ENCODE data around the gene ETF1.

The ETF1 gene

DNA sequence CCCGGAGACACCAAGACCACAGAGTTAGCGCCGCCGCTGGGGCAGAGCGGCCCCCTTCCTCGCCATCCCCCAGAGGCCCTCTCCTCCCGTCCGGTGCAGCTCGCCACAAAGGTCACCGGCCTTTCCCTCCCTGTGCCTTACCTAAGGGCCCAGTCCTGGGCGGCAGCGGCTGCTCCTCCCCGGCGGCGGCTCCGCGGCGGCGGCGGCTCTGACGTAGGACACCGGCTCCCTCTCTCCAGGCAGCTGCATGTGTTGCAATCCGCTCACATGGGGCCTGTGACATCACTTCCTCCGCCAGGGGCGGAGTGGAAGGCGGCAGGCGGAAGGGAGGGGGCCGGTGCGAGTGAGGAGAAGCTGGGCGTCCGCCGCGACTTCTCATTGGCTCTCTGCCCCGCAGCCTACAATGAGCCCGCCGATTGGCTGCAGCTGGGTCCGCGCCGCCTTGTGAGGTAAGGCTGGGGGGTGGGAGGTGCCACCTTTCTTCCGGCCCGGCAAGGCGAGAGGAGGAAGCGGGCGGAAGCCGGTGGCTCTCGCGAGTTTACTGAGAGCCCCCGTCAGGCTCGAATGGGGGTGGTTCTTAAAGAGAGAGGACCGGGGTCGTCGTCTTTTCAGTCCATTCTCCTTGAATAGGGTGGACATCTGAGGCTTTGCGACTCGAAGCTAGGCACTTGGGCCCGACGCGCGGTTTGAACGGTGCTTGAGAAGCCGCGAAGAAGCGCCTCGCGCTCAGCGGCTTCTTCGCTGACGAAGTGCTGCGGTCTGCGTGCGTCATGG is at the start of gene ETF1:
Gene ETF1, minus strand, starts transcription at position 281 of the 774 bp plus-strand sequence. CDS start 318 bp downstream, outside the sequence.
- DNase-seq: peak; percentile 92

GRCh38 chr5:138588013-138588788 is 45.2 kb upstream of the ETF1 start:
- DNase-seq: no peak

GRCh38 chr5:138585157-138585556 is 42.1 kb upstream of the ETF1 start:
- no peak for DNase-seq

GRCh38 chr5:138583984-138584637 is 41.1 kb upstream of the ETF1 start:
- no peak for DNase-seq

DNA sequence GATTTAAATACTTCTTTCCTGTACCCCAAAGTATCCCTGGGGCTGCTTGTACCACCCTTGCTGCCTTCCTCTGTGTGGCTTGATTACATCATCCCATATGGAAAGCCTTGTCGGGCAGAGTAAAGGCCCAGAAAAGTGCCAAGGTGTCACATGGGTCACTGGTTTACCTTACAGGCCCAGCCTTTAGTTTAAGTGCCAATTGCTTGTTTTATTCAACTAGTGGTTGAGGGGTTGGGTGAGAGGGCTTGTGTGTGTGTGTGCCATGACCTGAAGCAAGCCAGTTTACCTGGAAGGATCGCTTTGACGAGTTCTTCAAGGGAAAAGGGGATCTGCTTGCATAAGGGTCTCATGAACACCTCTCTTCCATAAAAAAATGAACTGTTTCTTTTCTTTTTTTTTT is 39.9 kb upstream of the ETF1 start:
- no peak for DNase-seq

DNA sequence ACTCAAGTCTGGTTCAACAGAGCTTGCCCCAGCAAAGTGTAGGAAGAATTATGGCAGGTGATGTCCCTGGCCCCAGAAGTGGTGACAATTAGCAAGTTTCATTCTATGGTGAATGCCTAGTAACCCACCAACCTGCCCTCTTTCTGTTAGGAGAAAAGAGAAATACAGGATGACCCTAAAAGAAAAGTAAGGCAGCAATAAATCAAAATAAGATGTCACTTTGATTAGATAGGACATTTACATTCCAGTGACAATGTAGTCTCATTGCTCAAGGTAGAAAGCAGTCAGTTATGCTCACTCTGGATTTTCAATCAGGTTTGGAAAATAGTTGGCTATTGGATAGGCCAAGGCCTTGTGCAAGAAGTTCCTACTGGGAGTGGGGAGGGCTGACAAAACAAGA is 37.7 kb upstream of the ETF1 start:
- no peak for DNase-seq

DNA sequence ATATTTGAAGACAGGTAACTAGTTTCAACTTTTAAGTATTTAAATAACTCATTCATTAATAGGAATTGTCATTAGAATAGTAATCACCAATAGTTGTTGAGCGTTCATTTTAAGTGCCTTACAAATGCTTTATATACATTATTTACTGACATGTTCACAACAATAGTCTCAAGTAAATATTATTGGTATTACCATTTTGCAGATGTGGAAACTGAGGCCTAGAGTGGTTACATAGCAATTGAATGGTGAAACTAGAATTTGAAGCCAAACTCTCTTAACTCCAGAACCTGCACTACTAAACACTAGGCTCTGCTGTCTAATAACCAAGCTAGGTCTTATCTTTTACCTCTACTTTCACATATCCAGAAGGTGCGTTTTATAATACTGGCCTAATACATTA is 37.0 kb upstream of the ETF1 start:
- no peak for DNase-seq

DNA sequence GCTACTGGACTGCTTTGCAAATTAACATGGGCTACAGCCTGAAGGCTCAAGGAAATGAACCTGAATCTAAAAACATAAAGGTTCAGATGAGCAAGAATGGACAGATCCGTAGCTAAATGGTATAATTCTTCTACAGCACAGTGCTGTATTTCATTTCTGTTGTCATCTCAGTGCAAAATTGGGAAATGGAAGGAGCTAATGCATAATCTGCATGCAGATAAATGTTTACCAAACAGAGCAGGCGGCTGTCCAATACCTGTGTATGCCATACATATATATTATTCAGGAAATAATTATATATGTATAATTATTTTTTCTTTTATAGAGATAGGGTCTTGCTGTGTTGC is 36.5 kb upstream of the ETF1 start:
- no peak for DNase-seq

DNA sequence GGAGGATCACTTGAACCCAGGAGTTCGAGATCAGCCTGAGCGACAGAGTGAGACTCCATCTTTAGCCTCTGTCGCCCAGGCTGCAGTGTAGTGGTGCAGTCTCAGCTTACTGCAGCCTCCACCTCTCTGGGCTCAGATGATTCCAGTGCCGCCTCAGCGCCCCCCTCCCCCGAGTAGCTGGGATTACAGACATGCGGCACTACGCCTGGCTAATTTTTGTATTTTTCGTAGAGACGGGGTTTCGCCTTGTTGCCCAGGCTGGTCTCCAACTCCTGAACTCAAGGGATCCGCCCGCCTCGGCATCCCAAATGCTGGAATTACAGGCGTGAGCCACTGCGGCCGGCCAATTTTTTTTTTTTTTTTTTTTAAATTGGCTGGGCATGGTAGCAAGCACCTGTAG is 34.4 kb upstream of the ETF1 start:
- no peak for DNase-seq

DNA sequence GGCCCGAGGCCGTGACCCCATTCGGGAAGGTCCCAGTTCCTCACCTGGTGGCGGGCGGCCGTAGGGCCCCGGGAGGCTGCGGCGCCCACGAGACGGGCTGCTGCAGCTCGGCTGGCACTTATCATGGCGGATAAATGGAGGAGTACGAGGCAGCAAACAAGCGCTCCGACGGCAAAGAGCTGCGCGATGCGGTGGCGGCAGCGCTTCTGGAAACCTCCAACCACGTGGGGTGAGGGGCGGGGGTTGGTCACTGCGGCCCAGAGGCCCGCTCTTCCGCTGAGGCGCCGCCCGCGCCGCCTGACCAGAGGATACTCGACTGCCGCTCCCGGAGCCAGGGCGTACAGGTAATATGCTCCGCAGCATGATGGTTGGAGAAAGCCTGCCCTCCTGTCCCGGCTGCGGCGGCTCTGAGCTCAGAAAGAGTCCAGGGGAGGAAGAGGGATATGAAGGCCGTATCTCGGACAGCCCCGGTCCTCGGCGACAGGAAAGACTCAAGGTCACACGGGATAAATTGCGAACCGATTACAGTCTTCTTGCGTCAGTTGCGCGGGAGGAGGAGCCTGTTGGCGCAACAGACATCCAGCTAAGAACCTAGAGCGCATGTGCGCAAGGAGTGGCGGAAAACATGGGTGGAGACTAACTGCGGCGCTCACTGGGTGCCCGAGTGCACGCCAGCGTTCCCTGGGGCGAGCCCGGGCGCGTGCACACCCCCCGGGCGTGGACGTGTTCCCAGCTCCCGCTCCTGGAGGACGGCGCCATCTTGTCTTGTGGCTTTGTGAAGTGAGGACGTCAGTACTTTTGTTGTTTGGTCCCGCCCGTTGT is 32.4 kb upstream of the ETF1 start, which contains the start of gene HSPA9:
Gene HSPA9, minus strand, starts transcription at position 208 of the 822 bp plus-strand sequence. Its CDS starts 83 bp downstream, at position 125.
- peak; percentile 94 for DNase-seq

GRCh38 chr5:138574744-138575193 is 31.7 kb upstream of the ETF1 start:
- no peak for DNase-seq

DNA sequence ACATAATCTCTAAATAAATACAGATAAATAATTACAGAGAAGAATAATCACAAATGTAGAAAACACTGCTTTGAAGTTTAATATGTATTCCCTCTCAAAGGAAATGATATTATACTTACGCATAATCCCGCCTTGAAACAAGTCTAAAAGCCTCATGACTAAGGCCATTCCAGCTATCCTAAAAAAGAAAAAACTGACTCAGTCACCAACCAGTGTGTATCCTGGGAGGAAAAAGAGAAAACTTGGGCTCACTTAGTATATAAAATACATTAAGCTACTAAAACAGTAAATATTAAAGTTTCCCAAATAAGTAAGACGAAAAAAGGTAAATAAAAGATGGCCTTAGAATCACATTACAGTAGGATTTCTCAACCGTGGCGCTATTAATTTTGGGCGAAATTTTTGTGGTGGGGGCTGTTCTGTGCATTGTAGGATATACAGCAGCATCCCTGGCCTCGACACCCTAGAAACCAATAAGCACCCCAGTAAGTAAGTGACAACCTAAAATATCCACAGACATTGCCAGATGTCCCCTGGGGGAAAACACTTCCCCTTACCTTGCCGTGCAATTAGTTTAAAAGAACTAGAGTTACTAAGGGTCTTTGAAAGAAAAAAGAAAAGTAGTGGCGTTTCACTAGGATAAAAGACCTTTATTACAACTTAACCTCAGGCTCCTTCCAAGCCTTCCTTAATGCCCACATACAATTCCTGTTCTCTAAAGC is 31.1 kb upstream of the ETF1 start:
- DNase-seq: no peak

DNA sequence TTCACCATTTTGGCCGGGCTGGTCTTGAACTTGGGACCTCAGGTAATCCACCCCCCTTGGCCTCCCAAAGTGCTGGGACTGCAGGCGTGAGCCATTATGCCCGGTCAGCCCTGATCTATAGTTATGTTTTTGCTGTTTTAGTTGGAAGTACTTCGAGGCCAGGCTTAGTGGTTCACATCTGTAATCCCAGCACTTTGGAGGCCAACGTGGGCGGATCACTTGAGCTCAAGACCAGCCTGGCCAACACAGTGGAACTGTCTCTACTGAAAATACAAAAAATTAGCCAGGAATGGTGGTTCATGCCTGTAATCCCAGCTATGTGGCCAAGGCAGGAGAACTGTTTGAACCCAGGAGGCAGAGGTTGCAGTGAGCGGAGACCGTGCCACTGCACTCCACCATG is 30.2 kb upstream of the ETF1 start:
- DNase-seq: no peak

GRCh38 chr5:138570871-138571270 is 27.8 kb upstream of the ETF1 start:
- DNase-seq: no peak

DNA sequence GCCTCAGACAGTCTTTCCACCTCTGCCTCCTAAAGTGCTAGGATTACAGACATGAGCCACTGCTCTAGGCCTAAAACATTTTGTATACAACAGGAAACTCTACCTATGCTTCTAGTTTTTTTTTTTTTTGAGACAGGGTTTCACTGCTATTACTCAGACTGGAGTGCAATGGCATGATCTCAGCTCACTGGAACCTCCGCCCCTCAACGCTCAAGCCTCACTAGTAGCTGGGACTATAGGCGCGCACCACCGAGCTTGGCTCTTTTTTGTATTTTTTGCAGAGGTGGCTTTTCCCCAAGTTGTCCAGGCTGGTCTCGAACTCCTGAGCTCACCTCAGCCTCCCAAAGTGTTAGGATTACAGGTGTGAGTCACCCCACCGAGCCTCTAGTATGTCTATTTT is 26.7 kb upstream of the ETF1 start:
- no peak for DNase-seq

- DNase-seq: no peak
Observed at GRCh38 chr5:138568061-138568824, 25.2 kb upstream of the ETF1 start.

DNA sequence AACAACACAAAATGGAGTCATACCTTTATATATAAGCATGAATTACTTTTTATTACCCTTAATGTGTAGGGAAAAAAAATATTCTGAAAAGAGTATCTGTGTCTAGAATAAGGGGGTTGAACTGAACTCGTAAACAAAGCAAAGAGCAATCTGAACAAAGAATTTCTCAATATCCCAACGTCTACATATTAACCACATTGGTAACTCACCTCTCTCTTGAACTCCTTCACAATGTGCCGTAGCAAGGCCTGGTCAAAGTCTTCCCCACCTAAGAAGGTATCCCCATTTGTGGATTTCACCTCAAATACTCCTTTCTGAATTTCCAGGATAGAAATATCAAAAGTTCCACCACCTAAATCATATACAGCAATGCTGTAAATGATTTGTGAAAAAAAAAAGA is 23.8 kb upstream of the ETF1 start:
- DNase-seq: no peak

GRCh38 chr5:138565100-138565821 is 22.2 kb upstream of the ETF1 start:
- no peak for DNase-seq

- DNase-seq: no peak
Observed at GRCh38 chr5:138564242-138564641, 21.2 kb upstream of the ETF1 start.

DNA sequence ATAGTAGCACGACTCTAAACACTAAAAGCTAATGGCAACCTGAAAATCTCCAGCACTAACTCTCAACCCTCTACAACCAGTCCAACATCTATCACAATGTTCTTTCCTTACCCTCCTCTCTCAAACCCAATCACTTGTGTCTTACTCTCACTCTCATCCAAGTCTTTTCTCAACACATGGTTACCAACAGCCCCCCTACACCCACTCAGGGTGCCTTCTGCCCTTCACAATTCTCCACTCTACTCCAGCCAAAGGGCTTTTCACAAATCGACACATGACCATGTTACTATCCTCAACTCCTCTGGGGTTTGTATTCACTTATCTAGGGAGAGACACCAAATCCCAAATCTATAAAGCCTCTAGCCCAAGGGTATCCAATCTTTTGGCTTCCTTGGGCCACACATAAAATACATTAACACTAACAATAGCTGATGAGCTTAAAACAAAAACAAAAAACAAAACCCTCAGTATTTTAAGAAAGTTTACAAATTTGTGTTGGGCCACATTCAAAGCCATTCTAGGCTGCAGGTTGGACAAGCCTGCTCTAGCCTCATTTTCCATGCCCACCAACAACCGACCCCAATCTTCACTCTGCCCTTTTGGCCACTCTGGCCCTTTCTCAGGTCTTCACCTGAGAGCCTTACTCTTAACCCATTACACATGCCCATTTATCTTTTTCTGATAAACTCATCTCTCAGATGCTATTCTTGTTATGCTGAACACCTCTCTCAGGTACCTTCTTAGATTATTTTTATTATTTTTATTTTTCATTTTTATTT is 20.5 kb upstream of the ETF1 start:
- no peak for DNase-seq

All from NCI-H1105 (cell line).